ENCODE results near the gene CREBBP.

DNA sequence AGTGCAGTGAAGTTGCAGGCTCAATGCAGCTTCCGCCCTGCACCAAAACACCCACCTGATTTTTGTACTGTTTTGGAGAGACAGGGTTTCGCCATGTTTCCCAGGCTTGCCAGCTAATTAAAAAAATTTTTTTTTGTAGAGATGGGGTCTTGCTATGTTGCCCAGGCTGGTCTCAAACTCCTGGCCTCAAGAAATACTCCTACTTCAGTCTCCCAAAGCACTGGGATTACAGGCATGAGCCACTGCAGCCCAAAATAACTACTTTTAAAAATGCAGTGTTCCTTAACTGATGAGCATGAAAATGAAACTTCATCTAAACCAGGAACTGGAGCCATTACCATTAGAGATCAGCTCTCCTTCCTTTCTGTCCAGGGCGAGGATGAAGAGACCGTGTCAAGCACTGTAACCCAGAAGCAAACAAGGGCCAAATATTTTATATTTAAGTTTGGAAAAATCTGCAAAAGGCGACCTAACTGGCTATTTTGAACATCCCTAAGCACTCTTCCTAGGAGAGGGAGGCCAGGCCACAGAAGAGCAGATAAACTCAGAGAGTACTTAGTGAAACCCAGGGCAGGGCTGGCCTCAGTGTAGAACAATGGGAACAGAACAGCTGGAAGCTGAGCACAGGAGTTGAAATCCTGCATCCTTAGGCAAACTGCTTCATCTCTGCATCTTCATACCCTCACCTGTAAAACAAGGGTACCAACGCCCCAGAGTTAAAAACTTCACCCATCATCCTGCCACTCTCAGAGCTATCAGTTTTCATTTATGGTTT lies 24.0 kb downstream of the CREBBP start:
- TF ChIP-seq, protein P1, sequence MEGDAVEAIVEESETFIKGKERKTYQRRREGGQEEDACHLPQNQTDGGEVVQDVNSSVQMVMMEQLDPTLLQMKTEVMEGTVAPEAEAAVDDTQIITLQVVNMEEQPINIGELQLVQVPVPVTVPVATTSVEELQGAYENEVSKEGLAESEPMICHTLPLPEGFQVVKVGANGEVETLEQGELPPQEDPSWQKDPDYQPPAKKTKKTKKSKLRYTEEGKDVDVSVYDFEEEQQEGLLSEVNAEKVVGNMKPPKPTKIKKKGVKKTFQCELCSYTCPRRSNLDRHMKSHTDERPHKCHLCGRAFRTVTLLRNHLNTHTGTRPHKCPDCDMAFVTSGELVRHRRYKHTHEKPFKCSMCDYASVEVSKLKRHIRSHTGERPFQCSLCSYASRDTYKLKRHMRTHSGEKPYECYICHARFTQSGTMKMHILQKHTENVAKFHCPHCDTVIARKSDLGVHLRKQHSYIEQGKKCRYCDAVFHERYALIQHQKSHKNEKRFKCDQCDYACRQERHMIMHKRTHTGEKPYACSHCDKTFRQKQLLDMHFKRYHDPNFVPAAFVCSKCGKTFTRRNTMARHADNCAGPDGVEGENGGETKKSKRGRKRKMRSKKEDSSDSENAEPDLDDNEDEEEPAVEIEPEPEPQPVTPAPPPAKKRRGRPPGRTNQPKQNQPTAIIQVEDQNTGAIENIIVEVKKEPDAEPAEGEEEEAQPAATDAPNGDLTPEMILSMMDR (IDR thresholded peaks at IDR 0.05) = no peak
- TF ChIP-seq ZFX (IDR thresholded peaks at IDR 0.05; ENCODE audit: borderline replicate concordance) = no peak
